HG03469 (cell line): ENCODE measurements around the gene B3GNT2.
"Not testable (repeated sequence)": the region's sequence is repeated elsewhere in the genome, so short reads cannot be mapped to it uniquely, and the experiment has no call there.

Experiments used
- ATAC-seq: cut with Tn5 transposase; IDR thresholded peaks from one replicate; pipeline ENCODE4 v1.9.1; 2021; ENCODE audit warnings: mild to moderate bottlenecking, moderate library complexity, moderate number of reproducible peaks; ENCODE audit not compliant: unreplicated experiment

Gene B3GNT2

GRCh38 chr2:62231541-62231940, 35.6 kb downstream of the B3GNT2 start:
- ATAC-seq: no peak

GRCh38 chr2:62234755-62235655, 39.1 kb downstream of the B3GNT2 start:
- ATAC-seq: no peak

- no peak for ATAC-seq
These were observed 40.6 kb downstream of the B3GNT2 start for GRCh38 chr2:62236499-62236898.

GRCh38 chr2:62238236-62238635, 42.3 kb downstream of the B3GNT2 start:
- ATAC-seq: no peak

GRCh38 chr2:62240546-62240945, 44.6 kb downstream of the B3GNT2 start:
- no peak for ATAC-seq

- no peak for ATAC-seq
These were observed 48.1 kb downstream of the B3GNT2 start for GRCh38 chr2:62243983-62244382.

GRCh38 chr2:62248226-62248625, 52.3 kb downstream of the B3GNT2 start:
- no peak for ATAC-seq

GRCh38 chr2:62250239-62250638, 54.3 kb downstream of the B3GNT2 start:
- ATAC-seq: no peak

GRCh38 chr2:62254424-62255266, 58.7 kb downstream of the B3GNT2 start:
- no peak for ATAC-seq

- no peak for ATAC-seq
These were observed 61.6 kb downstream of the B3GNT2 start for GRCh38 chr2:62257466-62257865.

- ATAC-seq: no peak
These were observed 67.3 kb downstream of the B3GNT2 start for GRCh38 chr2:62263076-62263715.

GRCh38 chr2:62264186-62264585, 68.3 kb downstream of the B3GNT2 start:
- ATAC-seq: no peak

GRCh38 chr2:62265106-62265505, 69.2 kb downstream of the B3GNT2 start:
- ATAC-seq: no peak

GRCh38 chr2:62266433-62267038, 70.6 kb downstream of the B3GNT2 start:
- no peak for ATAC-seq

GRCh38 chr2:62267696-62268095, 71.8 kb downstream of the B3GNT2 start:
- ATAC-seq: no peak

GRCh38 chr2:62268681-62269188, 72.8 kb downstream of the B3GNT2 start:
- not testable (repeated sequence) for ATAC-seq

GRCh38 chr2:62270728-62271127, 74.8 kb downstream of the B3GNT2 start:
- no peak for ATAC-seq
